Nephron (organoid): Measurements from ENCODE around the gene EPHB2.
A peak's percentile ranks its signal among the peaks of the same experiment; 100 is the strongest.

ENCODE experiments used
- H3K27ac Mint-ChIP-seq, 3 experiments: 2 replicates each; pipeline ENCODE4 v1.8.0; 2020; ENCODE audit warnings: mixed read lengths in 3 of 3, mild to moderate bottlenecking in 2 of 3, moderate library complexity in 1 of 3
- H3K27me3 Mint-ChIP-seq: 2 replicates; pipeline ENCODE4 v1.8.0; 2021; ENCODE audit warnings: low read depth, mild to moderate bottlenecking, moderate library complexity, mixed read lengths
- H3K36me3 Mint-ChIP-seq: 2 replicates; pipeline ENCODE4 v1.8.0; 2020; ENCODE audit warnings: low read depth, mixed read lengths
- H3K4me1 Mint-ChIP-seq: 2 replicates; pipeline ENCODE4 v1.8.0; 2020; ENCODE audit warnings: mixed read lengths
- H3K4me3 Mint-ChIP-seq, 3 experiments: 2 replicates each; pipeline ENCODE4 v1.8.0; 2020; ENCODE audit warnings: mild to moderate bottlenecking in 3 of 3, mixed read lengths in 3 of 3, moderate library complexity in 2 of 3
- H3K9me3 Mint-ChIP-seq: 2 replicates; pipeline ENCODE4 v1.8.0; 2020; ENCODE audit warnings: mixed read lengths
- CTCF ChIP-seq, 3 experiments: fragments of 200-600 bp; sonication (generic); IDR thresholded peaks; one replicate each; pipeline ENCODE4 v1.5.0; 2021; ENCODE audit warnings: antibody characterized with exemption in 3 of 3; ENCODE audit not compliant: unreplicated experiment in 3 of 3

The EPHB2 gene

GRCh38 chr1:22789356-22789994, 78.8 kb downstream of the EPHB2 start:
- peak overlapping the region; percentile 1 to 96 (median 93) for H3K27ac Mint-ChIP-seq

GRCh38 chr1:22790232-22791008, 79.8 kb downstream of the EPHB2 start:
- Mint-ChIP-seq H3K27ac (peak overlapping the region; percentile 67 to 96 (median 93)), H3K27me3 (no peaks in the 10 kb centered on the region), H3K9me3 (no peaks in the 10 kb centered on the region), H3K4me3 (peak overlapping the region in 2 of 3 experiments; percentile 16 to 28), H3K36me3 (no peaks in the 10 kb centered on the region), H3K4me1 (peaks cover 70% of the 10 kb centered on the region)
- no peak for TF ChIP-seq CTCF (IDR thresholded peaks at IDR 0.05; ENCODE audit: unreplicated experiment in 3 of 3)

More at GRCh38 chr1:22789356-22789994, 78.8 kb downstream of the EPHB2 start:
- no peak for TF ChIP-seq CTCF (IDR thresholded peaks at IDR 0.05; ENCODE audit: unreplicated experiment in 3 of 3)
- no peaks in the 10 kb centered on the region for H3K9me3 Mint-ChIP-seq
- no peaks in the 10 kb centered on the region for H3K36me3 Mint-ChIP-seq
- H3K4me3 Mint-ChIP-seq: peak overlapping the region in 1 of 3 experiments; percentile 0
- H3K27me3 Mint-ChIP-seq: no peaks in the 10 kb centered on the region
- H3K4me1 Mint-ChIP-seq: peaks cover 61% of the 10 kb centered on the region

GRCh38 chr1:22791831-22792347, 81.2 kb downstream of the EPHB2 start:
- peak overlapping the region; percentile 43 to 78 (median 65) for H3K27ac Mint-ChIP-seq
- no peaks in the 10 kb centered on the region for H3K36me3 Mint-ChIP-seq
- peaks cover 6% of the 10 kb centered on the region for H3K27me3 Mint-ChIP-seq
- no peaks in the 10 kb centered on the region for H3K9me3 Mint-ChIP-seq
- TF ChIP-seq CTCF (IDR thresholded peaks at IDR 0.05; ENCODE audit: unreplicated experiment in 3 of 3): no peak
- peaks cover 78% of the 10 kb centered on the region for H3K4me1 Mint-ChIP-seq
- no peak overlapping the region for H3K4me3 Mint-ChIP-seq

GRCh38 chr1:22792396-22793160, 81.9 kb downstream of the EPHB2 start:
- Mint-ChIP-seq H3K27me3 (peaks cover 6% of the 10 kb centered on the region), H3K36me3 (no peaks in the 10 kb centered on the region)

GRCh38 chr1:22793647-22794046, 83.0 kb downstream of the EPHB2 start:
- no peak for TF ChIP-seq CTCF (IDR thresholded peaks at IDR 0.05; ENCODE audit: unreplicated experiment in 3 of 3)
- Mint-ChIP-seq H3K27ac (peak overlapping the region in 2 of 3 experiments; percentile 65 to 78), H3K27me3 (peaks cover 7% of the 10 kb centered on the region), H3K9me3 (no peaks in the 10 kb centered on the region), H3K4me1 (peaks cover 84% of the 10 kb centered on the region), H3K36me3 (no peaks in the 10 kb centered on the region), H3K4me3 (no peak overlapping the region)

More at GRCh38 chr1:22792396-22793160, 81.9 kb downstream of the EPHB2 start:
- Mint-ChIP-seq H3K9me3 (no peaks in the 10 kb centered on the region), H3K27ac (peak overlapping the region; percentile 43 to 78 (median 65)), H3K4me1 (peaks cover 79% of the 10 kb centered on the region), H3K4me3 (no peak overlapping the region)
- TF ChIP-seq CTCF (IDR thresholded peaks at IDR 0.05; ENCODE audit: unreplicated experiment in 3 of 3): no peak
